AG04449 (cell line): ENCODE data around the gene ITPR3.

Experiments
- CTCF ChIA-PET: fragments of 350-600 bp; formaldehyde crosslinking; extraction: SDS; loops from one replicate; lab custom pipeline; 2021; ENCODE audit warnings: antibody characterized with exemption; lab: Yijun Ruan, JAX
- POLR2A ChIA-PET: fragments of 400-600, 350-600 bp; formaldehyde crosslinking; extraction: SDS; loops from one replicate; lab custom pipeline; 2020; ENCODE audit warnings: antibody characterized with exemption, inconsistent platforms; lab: Yijun Ruan, JAX
- DNase-seq: peaks from one replicate; pipeline ENCODE4 v3.0.0-alpha.2; 2010; ENCODE audit warnings: low read depth, low spot score
- H3K4me3 ChIP-seq: 2 replicates; pipeline ENCODE4 v1.5.1; 2011; ENCODE audit warnings: low read depth, mild to moderate bottlenecking, control low read depth, low read length
- TF ChIP-seq, protein P1 (sequence below): IDR thresholded peaks from one replicate; pipeline ENCODE4 v1.5.1; 2011; ENCODE audit warnings: mild to moderate bottlenecking, moderate library complexity, low read length, control low read depth, inconsistent platforms; ENCODE audit not compliant: insufficient read depth; ENCODE audit errors: missing control alignments

ITPR3 gene

DNA sequence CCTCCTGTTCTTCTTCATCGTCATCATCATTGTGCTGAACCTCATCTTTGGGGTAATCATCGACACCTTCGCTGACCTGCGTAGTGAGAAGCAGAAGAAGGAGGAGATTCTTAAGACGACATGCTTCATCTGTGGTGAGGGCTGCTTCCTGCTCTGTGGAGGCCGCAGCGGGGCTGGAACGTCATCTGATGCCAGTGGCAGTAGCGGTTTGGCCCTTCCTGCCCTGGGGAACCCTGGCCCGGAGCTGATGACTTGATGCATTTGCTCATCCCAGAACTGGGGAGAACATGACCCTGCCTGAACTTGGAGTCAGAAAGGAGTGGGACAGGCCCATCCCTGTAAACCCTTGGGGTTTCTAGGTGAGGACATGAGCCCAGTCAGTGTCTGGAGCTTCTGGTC, 71.6 kb downstream of the ITPR3 start:
- no peak for DNase-seq
- TF ChIP-seq, protein P1, sequence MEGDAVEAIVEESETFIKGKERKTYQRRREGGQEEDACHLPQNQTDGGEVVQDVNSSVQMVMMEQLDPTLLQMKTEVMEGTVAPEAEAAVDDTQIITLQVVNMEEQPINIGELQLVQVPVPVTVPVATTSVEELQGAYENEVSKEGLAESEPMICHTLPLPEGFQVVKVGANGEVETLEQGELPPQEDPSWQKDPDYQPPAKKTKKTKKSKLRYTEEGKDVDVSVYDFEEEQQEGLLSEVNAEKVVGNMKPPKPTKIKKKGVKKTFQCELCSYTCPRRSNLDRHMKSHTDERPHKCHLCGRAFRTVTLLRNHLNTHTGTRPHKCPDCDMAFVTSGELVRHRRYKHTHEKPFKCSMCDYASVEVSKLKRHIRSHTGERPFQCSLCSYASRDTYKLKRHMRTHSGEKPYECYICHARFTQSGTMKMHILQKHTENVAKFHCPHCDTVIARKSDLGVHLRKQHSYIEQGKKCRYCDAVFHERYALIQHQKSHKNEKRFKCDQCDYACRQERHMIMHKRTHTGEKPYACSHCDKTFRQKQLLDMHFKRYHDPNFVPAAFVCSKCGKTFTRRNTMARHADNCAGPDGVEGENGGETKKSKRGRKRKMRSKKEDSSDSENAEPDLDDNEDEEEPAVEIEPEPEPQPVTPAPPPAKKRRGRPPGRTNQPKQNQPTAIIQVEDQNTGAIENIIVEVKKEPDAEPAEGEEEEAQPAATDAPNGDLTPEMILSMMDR, result no peak
- ChIA-PET CTCF (interaction anchor here (0.9 to 12.5 kb wide), 7 partner anchors 10 to 105 kb away, joined by 3 to 161 read pairs (median 6); partner anchors contain the start of genes ITPR3 and UQCC2), POLR2A (interaction anchor here (1.0 kb wide), 2 partner anchors 72 to 103 kb away, joined by 4 read pairs; partner anchors contain the start of gene ITPR3)
- H3K4me3 ChIP-seq, result no peak overlapping the region

DNA sequence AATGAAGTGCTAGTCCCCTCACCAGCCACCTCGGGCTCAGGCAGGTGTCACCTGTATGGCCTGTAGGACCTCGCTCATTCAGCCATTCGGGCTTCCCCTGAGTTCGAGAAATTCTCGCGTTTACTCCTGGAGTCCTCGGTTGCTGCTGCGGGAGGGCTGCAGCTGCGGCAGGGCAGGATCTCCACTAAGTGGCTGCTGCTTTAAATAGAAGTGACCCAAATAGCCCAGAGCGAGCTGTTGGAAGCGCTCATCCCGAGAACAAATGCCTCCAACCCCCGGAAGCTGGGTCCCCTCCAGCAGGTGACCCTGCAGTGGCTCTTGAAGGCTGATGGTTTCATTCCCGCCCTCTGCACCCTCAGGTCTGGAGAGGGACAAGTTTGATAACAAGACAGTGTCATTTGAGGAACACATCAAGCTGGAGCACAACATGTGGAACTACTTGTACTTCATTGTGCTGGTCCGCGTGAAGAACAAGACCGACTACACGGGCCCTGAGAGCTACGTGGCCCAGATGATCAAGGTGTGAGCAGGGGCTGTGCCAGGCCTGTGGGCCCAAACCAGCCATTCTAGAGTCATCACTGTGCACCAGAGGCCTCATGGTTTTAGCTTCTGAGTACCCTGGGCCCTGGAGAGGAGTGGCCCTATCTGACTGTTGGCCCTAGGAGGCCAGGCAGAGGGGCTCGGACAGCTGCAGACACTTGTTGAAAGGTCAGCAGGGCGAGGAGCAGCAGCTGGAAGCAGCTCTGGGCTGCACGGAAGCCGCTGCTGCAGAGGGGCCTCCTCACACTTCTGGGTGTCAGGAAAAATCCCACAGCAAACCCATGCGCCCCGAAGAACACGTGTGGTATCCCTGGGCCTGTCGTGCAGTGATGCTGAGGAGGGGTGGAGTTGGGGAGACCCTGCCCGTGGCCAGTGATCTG, 72.3 kb downstream of the ITPR3 start:
- no peak for DNase-seq
- TF ChIP-seq, protein P1, result no peak
- CTCF ChIA-PET, result interaction anchor here (0.6 to 12.5 kb wide), 12 partner anchors 9 to 463 kb away, joined by 3 to 161 read pairs (median 5); partner anchors contain the start of genes ITPR3 and UQCC2
- H3K4me3 ChIP-seq, result no peak overlapping the region
- POLR2A ChIA-PET, result interaction anchor here (0.7 to 2.4 kb wide), 6 partner anchors 10 to 104 kb away, joined by 3 to 12 read pairs (median 4); partner anchors contain the start of genes ITPR3 and UQCC2

DNA sequence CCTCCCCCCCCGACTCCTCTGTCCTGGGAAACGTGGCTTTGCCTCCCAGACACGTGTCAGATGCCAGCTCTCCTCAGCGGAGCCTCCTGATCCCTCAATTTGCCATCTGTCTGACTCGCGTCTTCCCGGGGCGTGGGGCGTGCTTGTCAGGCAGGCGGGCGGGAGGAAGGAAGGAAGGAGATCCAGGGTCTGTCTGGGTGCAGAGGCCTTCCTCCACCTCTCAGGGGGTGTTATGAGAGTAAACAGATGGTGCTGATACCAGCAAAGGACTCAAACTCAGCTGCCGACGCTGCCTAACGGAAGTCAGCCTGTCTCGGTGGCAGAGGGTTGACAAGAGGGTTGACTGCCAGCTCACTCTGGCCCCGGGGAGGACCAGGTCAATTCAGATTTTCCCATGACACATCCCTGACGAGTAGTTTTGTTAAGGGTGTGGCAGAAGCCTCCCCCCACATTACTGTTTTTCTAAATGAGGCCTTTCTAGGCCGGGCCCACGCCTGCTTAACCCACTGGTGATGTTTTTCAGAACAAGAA, 73.3 kb downstream of the ITPR3 start:
- POLR2A ChIA-PET, result interaction anchor here (0.7 to 2.4 kb wide), 4 partner anchors 11 to 104 kb away, joined by 3 to 12 read pairs (median 6); partner anchors contain the start of gene UQCC2
- TF ChIP-seq, protein P1, result no peak
- peak; percentile 17 for DNase-seq
- CTCF ChIA-PET, result interaction anchor here (1.0 to 12.5 kb wide), 10 partner anchors 8 to 107 kb away, joined by 3 to 161 read pairs (median 6); partner anchors contain the start of genes ITPR3 and UQCC2
- no peak overlapping the region for H3K4me3 ChIP-seq

DNA sequence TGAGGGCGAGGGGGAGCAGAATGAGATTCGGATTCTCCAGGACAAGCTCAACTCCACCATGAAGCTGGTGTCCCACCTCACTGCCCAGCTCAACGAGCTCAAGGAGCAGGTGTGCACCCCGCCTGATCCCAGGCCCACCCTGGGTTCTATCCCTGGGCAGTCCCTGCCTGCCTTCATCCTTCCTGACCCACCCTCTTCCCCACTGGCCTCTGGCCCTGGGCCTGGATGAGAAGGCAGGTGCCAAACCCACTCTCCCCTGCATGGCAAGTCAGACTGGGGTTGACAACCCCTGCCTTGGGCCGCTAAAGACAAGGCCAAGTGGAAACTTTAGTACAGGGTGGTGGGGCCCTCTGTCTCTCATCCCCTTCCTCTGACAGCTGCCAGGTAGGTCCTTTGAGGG, 73.9 kb downstream of the ITPR3 start:
- ChIA-PET POLR2A (interaction anchor here (1.6 to 2.4 kb wide), 2 partner anchors 10 to 16 kb away, joined by 9 to 12 read pairs; partner anchors contain the start of gene UQCC2), CTCF (interaction anchor here (1.0 to 12.5 kb wide), 6 partner anchors 7 to 107 kb away, joined by 3 to 161 read pairs (median 9); partner anchors contain the start of genes ITPR3 and UQCC2)
- TF ChIP-seq, protein P1, result no peak
- DNase-seq, result no peak
- H3K4me3 ChIP-seq, result no peak overlapping the region

DNA sequence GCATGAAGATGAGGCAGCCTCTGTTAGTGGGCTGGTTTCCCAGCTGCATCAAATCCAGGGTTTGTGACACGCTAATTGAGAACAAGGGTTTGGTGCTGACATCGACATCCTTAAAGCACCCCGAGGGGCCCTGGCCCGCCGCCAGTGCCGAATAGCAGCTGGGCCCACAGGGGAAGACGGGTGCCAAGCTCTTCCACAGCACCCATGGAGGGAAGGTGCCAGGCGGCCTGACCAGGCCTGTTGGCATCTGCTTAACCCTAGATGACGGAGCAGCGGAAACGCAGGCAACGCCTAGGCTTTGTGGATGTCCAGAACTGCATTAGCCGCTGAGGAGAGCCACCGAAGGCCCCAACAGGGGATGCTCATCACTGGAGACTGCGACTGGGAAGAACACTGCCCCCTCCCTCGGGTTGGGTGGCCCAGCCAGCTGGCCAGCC, 74.3 kb downstream of the ITPR3 start:
- CTCF ChIA-PET, result interaction anchor here (1.0 to 12.5 kb wide), 5 partner anchors 7 to 108 kb away, joined by 3 to 161 read pairs (median 12); partner anchors contain the start of gene UQCC2
- POLR2A ChIA-PET, result interaction anchor here (2.4 kb wide), 1 partner anchor 10 kb away, joined by 12 read pairs; no protein-coding TSS in a partner anchor
- no peak overlapping the region for H3K4me3 ChIP-seq
- TF ChIP-seq, protein P1, result no peak
- DNase-seq, result no peak
